Prostate gland (tissue), 2 donors: Measurements from ENCODE around the gene ANO3. TPM values are rescaled to one million over a fixed set of nuclear protein-coding genes. Genes with fewer than 3 reads are reported as not detected.

Source experiments
- DNase-seq: peaks from one replicate; pipeline ENCODE4 v3.0.0-alpha.2; 2019; ENCODE audit warnings: low spot score
- H3K27ac ChIP-seq, 2 donors: fragments of 200-600 bp; sonication (generic); 2 replicates each; pipeline ENCODE4 v1.5.1; 2017 to 2019
- H3K27me3 ChIP-seq: fragments of 200-600 bp; sonication (generic); replicated peaks from 2 replicates; pipeline ENCODE4 v1.5.1; 2019; ENCODE audit not compliant: insufficient read depth
- H3K36me3 ChIP-seq, 2 donors: fragments of 200-600 bp; sonication (generic); 1 replicate in 1 of 2; 2 replicates in 1 of 2; pipeline versions ENCODE4 v1.5.1 to v1.8.1; 2017 to 2019
- H3K4me1 ChIP-seq: fragments of 200-600 bp; sonication (generic); replicated peaks from 2 replicates; pipeline ENCODE4 v1.5.1; 2019
- H3K4me3 ChIP-seq, 2 donors: fragments of 200-600 bp; sonication (generic); 2 replicates each; pipeline ENCODE4 v1.5.1; 2017 to 2019
- H3K9me3 ChIP-seq: fragments of 200-600 bp; sonication (generic); 2 replicates; pipeline ENCODE4 v1.5.1; 2017
- CTCF ChIP-seq, 4 experiments: fragments of 200-600 bp in 2 of 4; fragments of 450-650 bp in 2 of 4; sonication (generic) in 2 of 4; IDR thresholded peaks; 1 replicate in 3 of 4; 2 replicates in 1 of 4; pipeline ENCODE4 v1.5.1; 2016 to 2019; ENCODE audit warnings: antibody characterized with exemption in 4 of 4, mild to moderate bottlenecking in 2 of 4, moderate library complexity in 2 of 4
- POLR2A ChIP-seq: fragments of 450-650 bp; IDR thresholded peaks from one replicate; pipeline ENCODE4 v1.6.1; 2016; ENCODE audit warnings: antibody characterized with exemption, mild to moderate bottlenecking
- POLR2AphosphoS5 ChIP-seq: sonication (generic); formaldehyde crosslinking; IDR thresholded peaks from one replicate; pipeline ENCODE4 v1.6.1; 2017; ENCODE audit warnings: antibody characterized with exemption
- WGBS: methylation state at CpG from one replicate; pipeline ENCODE4 v1.1.5; 2018; 5-methylcytosine and 5-hydroxymethylcytosine counted together
- intact Hi-C: fragments of 100-400 bp; cut with DNase I; formaldehyde crosslinking; loops from one replicate; pipeline ENCODE4 v1.14.2; 2022
- total RNA-seq, 2 donors: library from RNA; depleted of rRNA; stranded (reverse); fragments of >200 nt; gene quantifications; one replicate each; pipeline ENCODE4 v1.1.0, GENCODE V29; 2016

The ANO3 gene
- total RNA-seq, 2 donors from 2014 or later = 0.68 TPM; not detected in 1

DNA sequence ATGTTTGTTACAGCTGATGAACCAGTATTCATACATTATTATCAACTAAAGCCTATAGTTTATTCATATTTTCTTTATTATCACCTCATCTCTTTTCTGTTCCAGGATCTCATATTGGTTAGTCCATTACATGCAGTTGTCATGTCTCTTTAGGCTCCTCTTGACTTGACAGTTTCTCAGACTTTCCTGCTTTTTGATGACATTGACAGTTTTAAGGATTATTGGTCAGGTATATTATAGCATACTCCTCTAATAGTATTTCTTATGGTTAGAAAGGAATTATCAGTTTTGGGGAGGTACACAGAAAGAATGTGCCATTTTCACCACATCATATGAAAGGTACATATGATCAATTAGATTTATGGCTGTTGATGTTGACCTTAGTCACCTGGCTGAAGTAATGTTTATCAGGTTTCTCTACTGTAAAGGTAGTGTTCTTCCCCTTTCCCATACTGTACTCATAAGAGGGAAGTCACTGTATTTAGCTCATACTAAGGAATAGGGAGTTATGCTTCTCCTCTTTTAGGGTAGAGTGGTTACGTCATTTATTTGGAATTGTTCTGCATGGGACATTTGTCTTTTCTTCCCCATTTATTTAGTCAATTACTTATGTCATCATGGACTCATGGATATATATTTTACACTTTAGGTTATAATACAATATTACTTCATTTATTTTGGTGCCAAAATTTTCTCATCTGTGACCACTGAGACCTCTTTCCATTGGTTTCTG lies 9.4 kb upstream of the ANO3 start:
- no peaks in the 10 kb centered on the region for H3K4me1 ChIP-seq
- H3K27ac ChIP-seq = no peak overlapping the region
- no peaks in the 10 kb centered on the region for H3K36me3 ChIP-seq
- 89% methylated on average over 1 of the region's 1 CpG for WGBS
- intact Hi-C loops = no loop called here
- H3K4me3 ChIP-seq = no peak overlapping the region
- no peaks in the 10 kb centered on the region for H3K9me3 ChIP-seq
- H3K27me3 ChIP-seq = no peaks in the 10 kb centered on the region
- no peak for TF ChIP-seq CTCF (IDR thresholded peaks at IDR 0.05)
- TF ChIP-seq POLR2A = no peak
- TF ChIP-seq POLR2AphosphoS5 = no peak
- no peak for DNase-seq

GRCh38 chr11:26323837-26324236 lies 8.1 kb upstream of the ANO3 start:
- TF ChIP-seq CTCF (IDR thresholded peaks at IDR 0.05) (no peak), POLR2AphosphoS5 (no peak), POLR2A (no peak)
- intact Hi-C loops = no loop called here

GRCh38 chr11:26324270-26324669 lies 7.7 kb upstream of the ANO3 start:
- Histone ChIP-seq H3K36me3 (no peaks in the 10 kb centered on the region), H3K4me1 (no peaks in the 10 kb centered on the region), H3K9me3 (no peaks in the 10 kb centered on the region), H3K27ac (no peak overlapping the region), H3K27me3 (no peaks in the 10 kb centered on the region), H3K4me3 (no peak overlapping the region)
- intact Hi-C loops = no loop called here
- TF ChIP-seq POLR2AphosphoS5 (no peak), POLR2A (no peak), CTCF (IDR thresholded peaks at IDR 0.05) (no peak)
- no peak for DNase-seq
- WGBS = 82% methylated on average over 2 of the region's 2 CpGs

More at GRCh38 chr11:26323837-26324236, 8.1 kb upstream of the ANO3 start:
- Histone ChIP-seq H3K27me3 (no peaks in the 10 kb centered on the region), H3K36me3 (no peaks in the 10 kb centered on the region), H3K9me3 (no peaks in the 10 kb centered on the region), H3K27ac (no peak overlapping the region), H3K4me1 (no peaks in the 10 kb centered on the region), H3K4me3 (no peak overlapping the region)
- DNase-seq = no peak

- no peaks in the 10 kb centered on the region for H3K4me1 ChIP-seq
- TF ChIP-seq POLR2A (no peak), POLR2AphosphoS5 (no peak), CTCF (IDR thresholded peaks at IDR 0.05) (no peak)
- no peak overlapping the region for H3K4me3 ChIP-seq
- no peaks in the 10 kb centered on the region for H3K9me3 ChIP-seq
- no peaks in the 10 kb centered on the region for H3K36me3 ChIP-seq
- intact Hi-C loops = no loop called here
- 58% methylated on average over 4 of the region's 4 CpGs for WGBS
- DNase-seq = no peak
- H3K27ac ChIP-seq = no peak overlapping the region
- H3K27me3 ChIP-seq = no peaks in the 10 kb centered on the region
Observed at GRCh38 chr11:26326793-26327400, 5.0 kb upstream of the ANO3 start.

DNA sequence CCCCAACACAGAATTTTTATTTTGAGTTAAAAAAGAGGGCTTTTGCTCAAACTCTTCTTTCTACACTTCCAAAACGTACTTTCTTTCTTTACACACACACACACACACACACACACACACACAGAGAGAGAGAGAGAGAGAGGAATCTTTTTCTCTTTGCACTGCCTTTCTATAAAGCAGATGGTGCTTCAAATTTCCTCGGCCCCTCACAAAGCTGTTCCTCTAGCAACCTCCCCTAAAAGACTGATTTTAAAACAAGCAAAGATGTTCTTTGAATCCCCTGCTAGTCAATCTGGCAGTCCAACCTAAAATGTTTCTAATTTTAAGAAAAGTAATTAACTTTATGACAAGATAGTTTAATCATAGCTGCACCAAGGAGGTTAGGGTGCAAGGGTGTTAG lies 2.7 kb upstream of the ANO3 start:
- Histone ChIP-seq H3K27ac (no peak overlapping the region), H3K36me3 (no peaks in the 10 kb centered on the region), H3K4me3 (no peak overlapping the region), H3K9me3 (no peaks in the 10 kb centered on the region), H3K27me3 (peaks cover 2% of the 10 kb centered on the region), H3K4me1 (no peaks in the 10 kb centered on the region)
- TF ChIP-seq POLR2A (no peak), CTCF (IDR thresholded peaks at IDR 0.05) (no peak), POLR2AphosphoS5 (no peak)
- no peak for DNase-seq
- intact Hi-C loops = no loop called here
- WGBS = 37% methylated on average over 2 of the region's 2 CpGs
